GM18868 (cell line): ENCODE measurements around the gene MYO18A.
"Not testable (repeated sequence)": the region's sequence is repeated elsewhere in the genome, so short reads cannot be mapped to it uniquely, and the experiment has no call there.

Source experiments
- ATAC-seq: cut with Tn5 transposase; IDR thresholded peaks from one replicate; pipeline ENCODE4 v1.9.1; 2021; ENCODE audit warnings: mild to moderate bottlenecking, moderate library complexity; ENCODE audit not compliant: unreplicated experiment

The MYO18A gene

GRCh38 chr17:29108823-29109476, 71.2 kb downstream of the MYO18A start:
- ATAC-seq = no peak

- ATAC-seq = no peak
These were observed 72.0 kb downstream of the MYO18A start for GRCh38 chr17:29107933-29108822.

- ATAC-seq = no peak
These were observed 73.1 kb downstream of the MYO18A start for GRCh38 chr17:29107084-29107483.

- ATAC-seq = no peak
These were observed 76.9 kb downstream of the MYO18A start for GRCh38 chr17:29103341-29103740.

GRCh38 chr17:29102741-29103181, 77.4 kb downstream of the MYO18A start:
- ATAC-seq = no peak

- ATAC-seq = no peak
These were observed 78.2 kb downstream of the MYO18A start for GRCh38 chr17:29102046-29102445.

- no peak for ATAC-seq
These were observed 79.9 kb downstream of the MYO18A start for GRCh38 chr17:29100296-29100695.

- ATAC-seq = no peak
These were observed 80.7 kb downstream of the MYO18A start for GRCh38 chr17:29099527-29099926.

- no peak for ATAC-seq
These were observed 84.1 kb downstream of the MYO18A start for GRCh38 chr17:29096094-29096493.

GRCh38 chr17:29095439-29095838, 84.8 kb downstream of the MYO18A start:
- ATAC-seq = no peak

GRCh38 chr17:29094101-29094708, 86.0 kb downstream of the MYO18A start:
- no peak for ATAC-seq

- ATAC-seq = no peak
These were observed 86.9 kb downstream of the MYO18A start for GRCh38 chr17:29093090-29093871.

- ATAC-seq = no peak
These were observed 88.5 kb downstream of the MYO18A start for GRCh38 chr17:29091606-29092289.

- no peak for ATAC-seq
These were observed 89.2 kb downstream of the MYO18A start for GRCh38 chr17:29090750-29091605.

- ATAC-seq = no peak
These were observed 90.1 kb downstream of the MYO18A start for GRCh38 chr17:29090108-29090507.

GRCh38 chr17:29089601-29090044, 90.6 kb downstream of the MYO18A start:
- no peak for ATAC-seq

GRCh38 chr17:29088782-29089181, 91.4 kb downstream of the MYO18A start:
- not testable (repeated sequence) for ATAC-seq

- no peak for ATAC-seq
These were observed 93.4 kb downstream of the MYO18A start for GRCh38 chr17:29086628-29087332.

GRCh38 chr17:29085223-29085622, 95.0 kb downstream of the MYO18A start:
- ATAC-seq = no peak
